Sigmoid colon (tissue), 7 donors: ENCODE measurements around the gene IPO8. TPM values are rescaled to one million over a fixed set of nuclear protein-coding genes. Genes with fewer than 3 reads are reported as not detected.

Experiments
- DNase-seq: peaks from one replicate; pipeline ENCODE4 v3.0.0-alpha.2; 2019
- H3K27ac ChIP-seq, 4 donors: fragments of 200-600 bp; sonication (generic); one replicate each; pipeline ENCODE4 v1.5.1; 2016 to 2019; ENCODE audit warnings: mild to moderate bottlenecking in 1 of 4
- H3K27me3 ChIP-seq, 3 donors: fragments of 200-600 bp; sonication (generic); one replicate each; pipeline ENCODE4 v1.5.1; 2019; ENCODE audit warnings: mild to moderate bottlenecking in 1 of 3
- H3K36me3 ChIP-seq, 4 donors: fragments of 200-600 bp; sonication (generic); one replicate each; pipeline ENCODE4 v1.5.1; 2016 to 2019
- H3K4me1 ChIP-seq, 4 donors: fragments of 200-600 bp; sonication (generic); one replicate each; pipeline ENCODE4 v1.5.1; 2017 to 2019
- H3K4me3 ChIP-seq, 4 donors: fragments of 200-600 bp; sonication (generic); one replicate each; pipeline ENCODE4 v1.5.1; 2017 to 2019; ENCODE audit warnings: mild to moderate bottlenecking in 2 of 4, moderate library complexity in 1 of 4
- H3K9me3 ChIP-seq, 4 donors: fragments of 200-600 bp in 3 of 4; sonication (generic) in 3 of 4; one replicate each; pipeline versions ENCODE4 v1.5.1 to v1.6.1; 2013 to 2019
- EP300 ChIP-seq, 4 donors: sonication (generic); formaldehyde crosslinking; IDR thresholded peaks; one replicate each; pipeline ENCODE4 v1.6.1; 2017; ENCODE audit warnings: antibody characterized with exemption in 4 of 4
- POLR2A ChIP-seq, 2 donors: fragments of 450-650 bp; IDR thresholded peaks; one replicate each; pipeline ENCODE4 v1.6.1; 2016; ENCODE audit warnings: antibody characterized with exemption in 2 of 2, mild to moderate bottlenecking in 2 of 2, moderate library complexity in 2 of 2
- POLR2AphosphoS5 ChIP-seq, 4 donors: sonication (generic); formaldehyde crosslinking; IDR thresholded peaks; one replicate each; pipeline ENCODE4 v1.6.1; 2017; ENCODE audit warnings: antibody characterized with exemption in 4 of 4
- WGBS, 2 donors: extraction: QIAGEN DNeasy Blood & Tissue Kit; methylation state at CpG; one replicate each; pipeline ENCODE4 v1.1.7; 2013; 5-methylcytosine and 5-hydroxymethylcytosine counted together
- intact Hi-C: fragments of 100-400 bp; cut with DNase I; formaldehyde crosslinking; loops from one replicate; pipeline ENCODE4 v1.15.1; 2023
- polyA plus RNA-seq, 3 donors: library from polyadenylated mRNA; stranded (reverse); fragments of 200-250 nt; gene quantifications; one replicate each; pipeline ENCODE4 v1.2.3, GENCODE V29; 2013
- total RNA-seq, 4 donors: library from RNA; depleted of rRNA; stranded (reverse); fragments of >200 nt; gene quantifications; one replicate each; pipeline ENCODE4 v1.1.0, GENCODE V29; 2016
- TF ChIP-seq, protein P1 (sequence below), 4 experiments: fragments of 450-650 bp in 3 of 4; fragments of 200-600 bp in 1 of 4; IDR thresholded peaks; one replicate each; pipeline ENCODE4 v1.5.1; 2016 to 2019; ENCODE audit warnings: antibody characterized with exemption in 4 of 4, mild to moderate bottlenecking in 3 of 4, moderate library complexity in 2 of 4
- donor health status: healthy with polysubstance abuse.
- donor health status: Bipolar disorder and iron deficiency.
- donor health status: healthy.

IPO8 gene
- total and polyA plus RNA-seq, 7 donors = 20.1 to 61.2 (median 32.8) TPM

- Histone ChIP-seq H3K4me3 (no peak overlapping the region), H3K4me1 (peaks cover 0 to 3% (median 0%) of the 10 kb centered on the region in 4 donors), H3K9me3 (no peaks in the 10 kb centered on the region), H3K36me3 (peaks cover 0 to 26% (median 6%) of the 10 kb centered on the region in 4 donors), H3K27ac (no peak overlapping the region), H3K27me3 (no peaks in the 10 kb centered on the region)
- no peak for DNase-seq
- intact Hi-C loops = no loop called here
- 98% methylated on average over 4 of the region's 4 CpGs for WGBS, 2 donors
- TF ChIP-seq POLR2AphosphoS5 (IDR thresholded peaks at IDR 0.05) (no peak), POLR2A (IDR thresholded peaks at IDR 0.05) (no peak), EP300 (IDR thresholded peaks at IDR 0.05) (no peak)
- TF ChIP-seq, protein P1, sequence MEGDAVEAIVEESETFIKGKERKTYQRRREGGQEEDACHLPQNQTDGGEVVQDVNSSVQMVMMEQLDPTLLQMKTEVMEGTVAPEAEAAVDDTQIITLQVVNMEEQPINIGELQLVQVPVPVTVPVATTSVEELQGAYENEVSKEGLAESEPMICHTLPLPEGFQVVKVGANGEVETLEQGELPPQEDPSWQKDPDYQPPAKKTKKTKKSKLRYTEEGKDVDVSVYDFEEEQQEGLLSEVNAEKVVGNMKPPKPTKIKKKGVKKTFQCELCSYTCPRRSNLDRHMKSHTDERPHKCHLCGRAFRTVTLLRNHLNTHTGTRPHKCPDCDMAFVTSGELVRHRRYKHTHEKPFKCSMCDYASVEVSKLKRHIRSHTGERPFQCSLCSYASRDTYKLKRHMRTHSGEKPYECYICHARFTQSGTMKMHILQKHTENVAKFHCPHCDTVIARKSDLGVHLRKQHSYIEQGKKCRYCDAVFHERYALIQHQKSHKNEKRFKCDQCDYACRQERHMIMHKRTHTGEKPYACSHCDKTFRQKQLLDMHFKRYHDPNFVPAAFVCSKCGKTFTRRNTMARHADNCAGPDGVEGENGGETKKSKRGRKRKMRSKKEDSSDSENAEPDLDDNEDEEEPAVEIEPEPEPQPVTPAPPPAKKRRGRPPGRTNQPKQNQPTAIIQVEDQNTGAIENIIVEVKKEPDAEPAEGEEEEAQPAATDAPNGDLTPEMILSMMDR (IDR thresholded peaks at IDR 0.05) = no peak
Observed at GRCh38 chr12:30643366-30643765, 52.3 kb downstream of the IPO8 start.

DNA sequence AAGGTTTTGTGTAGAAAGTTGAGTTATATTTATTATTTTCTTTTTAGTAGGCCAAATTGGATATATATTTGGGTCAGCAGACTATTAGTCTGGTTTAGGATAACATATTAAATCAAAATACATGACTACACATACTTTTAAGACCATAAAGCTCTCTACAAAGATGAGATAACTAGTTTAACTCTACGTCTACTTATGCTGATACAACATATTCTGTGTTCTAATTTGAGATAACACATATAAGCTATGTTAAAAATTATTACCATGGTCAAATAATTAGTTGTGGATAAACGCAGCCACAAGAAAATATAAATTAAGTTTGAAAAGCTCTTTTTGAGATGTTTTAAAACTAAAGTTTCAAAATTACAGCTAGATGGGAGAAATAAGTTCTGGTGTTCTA, 55.3 kb downstream of the IPO8 start:
- Histone ChIP-seq H3K36me3 (peaks cover 0 to 55% (median 13%) of the 10 kb centered on the region in 4 donors), H3K27me3 (no peaks in the 10 kb centered on the region), H3K9me3 (no peaks in the 10 kb centered on the region), H3K4me1 (no peaks in the 10 kb centered on the region), H3K4me3 (no peak overlapping the region), H3K27ac (no peak overlapping the region)
- TF ChIP-seq EP300 (IDR thresholded peaks at IDR 0.05) = no peak
- WGBS, 2 donors = 93 to 98% methylated on average over 2 of the region's 2 CpGs
- DNase-seq = no peak
- intact Hi-C loops = no loop called here

DNA sequence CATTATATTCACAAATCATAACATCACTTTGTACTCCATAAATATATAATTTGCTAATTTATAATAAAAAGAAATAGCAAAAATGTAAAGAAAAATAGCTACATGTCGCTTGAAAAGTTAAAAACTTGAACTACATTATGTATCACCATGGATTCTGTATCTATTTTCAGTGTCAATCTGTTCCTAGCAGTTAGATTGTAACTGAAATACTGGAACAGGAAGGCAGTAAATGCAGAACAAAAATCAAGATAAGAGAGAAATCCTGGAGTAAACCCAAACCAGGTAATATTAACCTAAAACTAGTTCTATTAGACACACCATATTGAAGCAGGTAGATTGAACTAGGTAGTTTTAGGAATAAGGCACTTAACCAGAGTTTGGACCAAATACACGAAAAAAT, 60.3 kb downstream of the IPO8 start:
- intact Hi-C loops = no loop called here
- peaks cover 4 to 84% (median 28%) of the 10 kb centered on the region in 4 donors for H3K36me3 ChIP-seq
- no peaks in the 10 kb centered on the region for H3K9me3 ChIP-seq
- H3K27ac ChIP-seq = no peak overlapping the region
- WGBS, 2 donors = 95 to 96% methylated on average over 2 of the region's 2 CpGs
- H3K4me3 ChIP-seq = no peak overlapping the region
- no peak for DNase-seq
- TF ChIP-seq POLR2AphosphoS5 (IDR thresholded peaks at IDR 0.05) = no peak
- H3K27me3 ChIP-seq = no peaks in the 10 kb centered on the region
- H3K4me1 ChIP-seq = no peaks in the 10 kb centered on the region

DNA sequence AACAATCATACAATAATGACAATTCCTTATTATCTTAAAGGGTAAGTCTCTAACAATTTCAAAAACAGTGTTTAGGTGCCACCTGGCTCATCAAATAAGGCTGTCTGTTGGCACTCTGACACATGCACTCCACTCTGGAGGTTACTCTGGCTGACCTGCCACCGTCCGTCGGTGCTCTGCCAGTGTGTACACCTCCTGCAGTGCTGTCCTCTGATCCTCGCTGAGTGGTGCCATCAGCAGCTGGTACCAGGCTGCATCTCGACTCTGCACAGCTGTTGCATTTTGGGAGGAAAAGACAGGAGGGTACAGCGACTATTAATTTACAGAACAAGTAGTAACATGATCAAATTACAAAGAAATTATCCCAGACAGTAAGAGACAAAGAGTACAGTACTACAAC, 63.9 kb downstream of the IPO8 start:
- peaks cover 5 to 82% (median 28%) of the 10 kb centered on the region in 4 donors for H3K36me3 ChIP-seq
- no peak overlapping the region for H3K4me3 ChIP-seq

DNA sequence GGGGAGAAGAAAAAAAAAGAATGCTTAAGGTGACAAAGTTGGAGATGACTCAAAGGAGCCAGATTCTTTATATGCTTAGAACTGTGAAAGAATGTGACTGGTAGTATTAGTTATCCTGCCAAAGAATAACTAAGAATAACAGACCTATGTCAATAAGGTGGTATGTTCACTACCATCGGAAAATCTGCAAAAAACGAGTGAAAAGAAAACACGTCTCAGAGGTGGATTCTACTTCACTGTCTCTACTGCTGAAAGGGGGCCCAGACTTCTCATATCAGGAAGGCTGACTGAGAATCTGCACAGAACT, 64.7 kb downstream of the IPO8 start:
- DNase-seq = no peak
- Histone ChIP-seq H3K4me1 (no peaks in the 10 kb centered on the region), H3K9me3 (no peaks in the 10 kb centered on the region), H3K27ac (no peak overlapping the region), H3K4me3 (no peak overlapping the region), H3K27me3 (no peaks in the 10 kb centered on the region), H3K36me3 (peaks cover 5 to 74% (median 23%) of the 10 kb centered on the region in 4 donors)
- 89 to 92% methylated on average over 3 of the region's 3 CpGs for WGBS, 2 donors
- TF ChIP-seq EP300 (IDR thresholded peaks at IDR 0.05) = no peak
- TF ChIP-seq, protein P1 (IDR thresholded peaks at IDR 0.05) = no peak
- no peak for TF ChIP-seq POLR2A (IDR thresholded peaks at IDR 0.05)
- no peak for TF ChIP-seq POLR2AphosphoS5 (IDR thresholded peaks at IDR 0.05)
- intact Hi-C loops = no loop called here

More for the DNA sequence above, 63.9 kb downstream of the IPO8 start:
- 96% methylated on average over 6 of the region's 6 CpGs for WGBS, 2 donors
- H3K27me3 ChIP-seq = no peaks in the 10 kb centered on the region
- H3K27ac ChIP-seq = no peak overlapping the region
- TF ChIP-seq, protein P1 (IDR thresholded peaks at IDR 0.05) = no peak
- no peak for TF ChIP-seq POLR2AphosphoS5 (IDR thresholded peaks at IDR 0.05)
- no peak for TF ChIP-seq EP300 (IDR thresholded peaks at IDR 0.05)
- no peak for TF ChIP-seq POLR2A (IDR thresholded peaks at IDR 0.05)
- DNase-seq = no peak
- no peaks in the 10 kb centered on the region for H3K9me3 ChIP-seq
- intact Hi-C loops = no loop called here
- H3K4me1 ChIP-seq = no peaks in the 10 kb centered on the region
